Activated CD4-positive, alpha-beta T cell treated with anti-CD3 and anti-CD28 coated beads for 36 hours (primary cell): ENCODE results near the gene KIT. TPM values are rescaled to one million over a fixed set of nuclear protein-coding genes. Genes with fewer than 3 reads are reported as not detected.

ENCODE experiments used
- ATAC-seq: fragments of 200-7000 bp; cut with Tn5 transposase; one replicate; pipeline ENCODE4 v1.10.0; 2021; ENCODE audit warnings: mild to moderate bottlenecking, moderate library complexity
- CTCF ChIA-PET: fragments of 350-600 bp; sonication (Branson Sonifier 250); formaldehyde crosslinking; loops from one replicate; lab custom pipeline; 2021; ENCODE audit warnings: antibody characterized with exemption; lab: Charles Lee
- POLR2A ChIA-PET: fragments of 350-600 bp; sonication (Branson Sonifier 250); formaldehyde crosslinking; loops from one replicate; lab custom pipeline; 2021; ENCODE audit warnings: antibody characterized with exemption, inconsistent platforms; lab: Charles Lee
- DNase-seq: peaks from one replicate; pipeline ENCODE4 v3.0.0-alpha.2; 2020
- H3K27ac Mint-ChIP-seq: one replicate; pipeline ENCODE4 v1.8.0; 2021; ENCODE audit warnings: mixed read lengths
- H3K27me3 Mint-ChIP-seq: one replicate; pipeline ENCODE4 v1.8.0; 2021; ENCODE audit warnings: mixed read lengths
- H3K36me3 Mint-ChIP-seq: one replicate; pipeline ENCODE4 v1.8.0; 2021; ENCODE audit warnings: low read depth, mixed read lengths
- H3K4me1 Mint-ChIP-seq: one replicate; pipeline ENCODE4 v1.8.0; 2021; ENCODE audit warnings: mixed read lengths
- H3K4me3 Mint-ChIP-seq: one replicate; pipeline ENCODE4 v1.8.0; 2021; ENCODE audit warnings: mild to moderate bottlenecking, moderate library complexity, mixed read lengths
- H3K9me3 Mint-ChIP-seq: one replicate; pipeline ENCODE4 v1.8.0; 2021; ENCODE audit warnings: low read depth, mixed read lengths
- intact Hi-C, 2 experiments: fragments of 100-400 bp; cut with DNase I in 1 of 2; cut with micrococcal nuclease in 1 of 2; formaldehyde crosslinking; loops; one replicate each; pipeline versions ENCODE4 v1.14.2 to v1.15.1; 2022 to 2024; cut with DNase I, micrococcal nuclease
- total RNA-seq, 2 experiments: library from RNA; stranded (reverse); gene quantifications; one replicate each; pipeline ENCODE4 v1.2.3, GENCODE V29; 2021

Gene KIT
- total RNA-seq, 2 experiments from 2014 or later: not detected

DNA sequence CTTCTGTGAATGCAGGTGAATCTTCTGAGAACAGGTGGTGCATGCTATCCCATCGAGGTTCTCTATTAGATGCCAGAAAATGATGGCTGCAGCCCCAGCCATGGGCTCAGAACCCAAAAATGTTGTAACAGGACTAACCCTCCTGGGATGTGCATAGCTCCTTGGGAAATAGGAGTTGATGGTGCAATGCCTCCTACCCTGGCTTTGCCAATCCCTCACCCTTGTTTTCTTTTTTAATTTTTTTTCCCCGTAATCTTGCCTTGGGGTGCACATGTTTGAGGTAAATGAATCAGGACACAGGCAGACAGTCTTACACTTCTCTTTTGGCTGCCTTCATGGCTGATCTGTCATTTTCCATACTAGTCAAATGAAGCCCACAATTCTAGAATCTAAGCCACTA is 96.6 kb downstream of the KIT start:
- ChIA-PET CTCF (no interaction called here), POLR2A (no interaction called here)

DNA sequence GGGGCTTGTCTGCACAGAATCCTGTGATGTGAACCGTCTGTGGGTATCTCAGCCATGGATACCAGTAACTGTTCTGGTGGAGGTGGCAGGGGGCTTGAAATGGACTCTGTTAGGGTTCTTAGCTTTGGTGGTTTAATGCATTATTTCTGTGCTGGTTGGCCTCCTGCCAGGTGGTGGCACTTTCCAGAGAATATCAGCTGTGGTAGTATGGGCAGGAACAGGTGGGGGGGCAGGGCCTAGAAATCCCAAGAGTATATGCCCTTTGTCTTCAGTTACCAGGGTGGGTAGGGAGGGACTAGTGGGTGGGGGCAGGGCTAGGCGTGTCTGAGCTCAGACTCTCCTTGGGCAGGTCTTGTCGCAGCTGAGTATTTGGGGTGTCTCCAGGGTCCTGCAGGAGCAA is 106.7 kb downstream of the KIT start:
- Mint-ChIP-seq H3K9me3 (peaks cover 16% of the 10 kb centered on the region), H3K4me1 (no peaks in the 10 kb centered on the region), H3K36me3 (no peaks in the 10 kb centered on the region), H3K27me3 (no peaks in the 10 kb centered on the region), H3K27ac (no peak overlapping the region), H3K4me3 (no peak overlapping the region)
- ChIA-PET POLR2A (no interaction called here), CTCF (no interaction called here)
- DNase-seq: no peak
- no peak for ATAC-seq
- intact Hi-C loops: no loop called here

More for the DNA sequence above, 96.6 kb downstream of the KIT start:
- H3K9me3 Mint-ChIP-seq: no peaks in the 10 kb centered on the region
- H3K4me3 Mint-ChIP-seq: no peak overlapping the region
- H3K27me3 Mint-ChIP-seq: no peaks in the 10 kb centered on the region
- H3K4me1 Mint-ChIP-seq: no peaks in the 10 kb centered on the region
- no peaks in the 10 kb centered on the region for H3K36me3 Mint-ChIP-seq
- DNase-seq: no peak
- no peak overlapping the region for H3K27ac Mint-ChIP-seq
- intact Hi-C loops: no loop called here
- no peak for ATAC-seq

DNA sequence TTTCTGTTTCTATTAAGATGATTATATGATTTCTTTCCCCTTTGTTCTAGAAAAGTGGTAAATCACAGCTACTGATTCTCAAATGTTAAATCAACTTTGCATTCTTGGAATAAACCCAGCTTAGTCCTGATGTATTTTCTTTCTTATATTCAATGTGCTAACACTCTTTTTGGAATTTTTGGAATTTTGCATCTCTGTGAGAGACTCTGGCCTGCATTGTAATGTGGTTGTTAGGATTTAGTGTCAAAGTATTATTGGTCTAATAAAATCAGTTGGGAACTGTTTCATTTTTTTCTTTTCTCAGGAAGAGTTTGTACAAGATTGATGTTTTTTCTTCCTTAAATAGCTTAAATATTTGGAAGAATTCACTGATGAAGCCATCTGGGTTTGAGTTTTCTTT is 109.6 kb downstream of the KIT start:
- H3K9me3 Mint-ChIP-seq: peaks cover 5% of the 10 kb centered on the region
- ATAC-seq (no peak), DNase-seq (no peak)
- ChIA-PET POLR2A (no interaction called here), CTCF (no interaction called here)
- H3K4me3 Mint-ChIP-seq: no peak overlapping the region
- H3K27me3 Mint-ChIP-seq: no peaks in the 10 kb centered on the region
- H3K36me3 Mint-ChIP-seq: no peaks in the 10 kb centered on the region
- H3K4me1 Mint-ChIP-seq: no peaks in the 10 kb centered on the region
- H3K27ac Mint-ChIP-seq: no peak overlapping the region
- intact Hi-C loops: no loop called here

DNA sequence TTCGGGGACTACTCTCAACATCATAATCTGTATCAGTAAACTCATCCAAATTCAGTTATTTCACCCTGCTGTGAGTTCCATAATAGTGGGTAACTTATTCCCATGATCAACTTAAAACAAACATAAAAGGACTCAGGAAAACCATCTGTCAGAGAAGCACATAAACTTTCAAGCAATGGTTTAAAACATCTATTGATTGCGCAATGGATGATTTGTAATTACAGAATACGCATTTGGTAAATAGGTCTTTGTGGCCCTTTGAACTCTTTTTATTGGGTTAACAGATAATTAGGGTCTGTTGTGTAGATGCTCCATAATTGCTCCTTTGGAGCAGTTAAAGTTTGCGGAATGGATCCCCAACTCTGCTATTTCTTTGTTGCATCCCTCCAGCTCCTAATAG is 115.3 kb downstream of the KIT start:
- intact Hi-C loops: no loop called here
- Mint-ChIP-seq H3K27ac (no peak overlapping the region), H3K4me3 (no peak overlapping the region), H3K36me3 (no peaks in the 10 kb centered on the region), H3K9me3 (no peaks in the 10 kb centered on the region), H3K27me3 (no peaks in the 10 kb centered on the region), H3K4me1 (no peaks in the 10 kb centered on the region)
- POLR2A ChIA-PET: no interaction called here
- CTCF ChIA-PET: no interaction called here
- no peak for ATAC-seq
- no peak for DNase-seq

DNA sequence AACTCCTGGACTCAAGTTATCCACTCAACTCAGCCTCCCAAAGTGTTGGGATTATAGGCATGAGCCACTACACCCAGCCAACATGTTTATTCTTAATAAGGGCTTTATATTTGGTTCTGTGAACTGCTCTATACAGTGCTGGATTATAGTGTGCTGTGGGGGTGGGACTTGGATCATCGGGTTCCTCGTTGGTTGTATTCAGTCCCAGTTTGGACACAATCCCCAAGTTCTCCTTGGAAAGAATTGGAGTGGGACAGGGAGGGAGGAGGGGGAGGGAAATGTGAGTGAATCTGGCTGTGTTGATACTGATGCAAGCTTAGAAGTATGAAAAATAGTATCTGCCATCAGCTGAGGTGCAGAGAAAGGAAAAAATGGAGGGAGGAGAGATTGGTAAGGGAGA is 121.3 kb downstream of the KIT start:
- intact Hi-C loops: no loop called here
- DNase-seq (no peak), ATAC-seq (no peak)
- ChIA-PET CTCF (interaction anchor here (0.6 kb wide), 1 partner anchor 9 kb away, joined by 3 read pairs; no protein-coding TSS in a partner anchor), POLR2A (no interaction called here)
- Mint-ChIP-seq H3K9me3 (no peaks in the 10 kb centered on the region), H3K4me3 (no peak overlapping the region), H3K36me3 (no peaks in the 10 kb centered on the region), H3K4me1 (peaks cover 4% of the 10 kb centered on the region), H3K27me3 (no peaks in the 10 kb centered on the region), H3K27ac (no peak overlapping the region)

DNA sequence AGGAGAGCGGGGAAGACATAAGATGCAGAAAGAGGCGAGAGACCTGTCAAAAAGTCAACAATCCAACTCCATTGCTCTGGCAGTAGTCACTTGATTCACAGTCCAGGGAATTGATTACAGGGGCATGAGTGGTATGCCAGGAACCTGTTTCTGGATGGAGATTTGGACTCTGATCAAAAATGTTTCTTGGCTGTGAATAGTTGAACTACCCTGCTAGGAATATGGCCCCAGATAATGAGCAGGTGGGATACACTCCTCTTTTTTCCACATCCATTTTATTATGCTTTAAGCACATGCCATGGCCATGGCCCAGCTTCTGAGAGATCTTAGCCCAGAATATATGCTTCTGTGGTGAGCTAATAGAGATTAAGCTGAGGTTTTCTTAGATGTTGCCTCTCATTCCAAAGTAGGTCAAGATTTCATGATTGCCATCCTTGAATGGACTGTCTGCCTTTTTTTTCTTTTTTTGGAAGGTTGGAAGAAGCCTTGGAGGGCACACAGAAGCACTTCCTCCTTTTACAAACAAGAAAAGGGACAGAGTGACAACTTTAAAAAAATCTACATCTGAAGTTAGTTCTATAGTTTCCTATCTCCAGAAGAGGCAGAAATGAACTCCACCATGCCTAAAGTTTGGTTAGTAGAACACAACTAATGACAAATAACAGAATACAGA is 121.9 kb downstream of the KIT start:
- H3K27ac Mint-ChIP-seq: no peak overlapping the region
- DNase-seq: no peak
- H3K4me1 Mint-ChIP-seq: peaks cover 4% of the 10 kb centered on the region
- no peaks in the 10 kb centered on the region for H3K9me3 Mint-ChIP-seq
- ChIA-PET POLR2A (no interaction called here), CTCF (no interaction called here)
- no peaks in the 10 kb centered on the region for H3K36me3 Mint-ChIP-seq
- H3K4me3 Mint-ChIP-seq: no peak overlapping the region
- H3K27me3 Mint-ChIP-seq: no peaks in the 10 kb centered on the region
- no peak for ATAC-seq
- intact Hi-C loops: no loop called here

DNA sequence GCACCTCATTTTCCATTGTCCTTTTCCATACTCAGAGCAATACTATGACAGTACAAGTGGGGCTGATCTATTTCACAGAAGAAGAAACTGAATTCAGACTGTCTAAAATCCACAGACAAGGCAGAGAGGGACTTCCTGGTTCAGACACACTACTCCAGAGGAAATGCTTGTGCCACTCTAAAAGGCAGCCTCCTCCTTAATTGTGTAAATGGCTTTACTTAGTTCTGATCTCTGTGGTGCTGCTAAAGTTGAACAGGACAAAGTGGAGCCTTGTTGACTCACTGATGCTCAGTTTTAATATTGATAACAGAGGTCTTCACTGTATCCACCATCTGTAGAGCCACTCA is 122.4 kb downstream of the KIT start:
- Mint-ChIP-seq H3K9me3 (no peaks in the 10 kb centered on the region), H3K4me3 (no peak overlapping the region), H3K4me1 (peaks cover 4% of the 10 kb centered on the region), H3K27me3 (no peaks in the 10 kb centered on the region), H3K36me3 (no peaks in the 10 kb centered on the region), H3K27ac (no peak overlapping the region)
- ChIA-PET POLR2A (no interaction called here), CTCF (no interaction called here)
- no peak for ATAC-seq
- intact Hi-C loops: no loop called here
- no peak for DNase-seq

DNA sequence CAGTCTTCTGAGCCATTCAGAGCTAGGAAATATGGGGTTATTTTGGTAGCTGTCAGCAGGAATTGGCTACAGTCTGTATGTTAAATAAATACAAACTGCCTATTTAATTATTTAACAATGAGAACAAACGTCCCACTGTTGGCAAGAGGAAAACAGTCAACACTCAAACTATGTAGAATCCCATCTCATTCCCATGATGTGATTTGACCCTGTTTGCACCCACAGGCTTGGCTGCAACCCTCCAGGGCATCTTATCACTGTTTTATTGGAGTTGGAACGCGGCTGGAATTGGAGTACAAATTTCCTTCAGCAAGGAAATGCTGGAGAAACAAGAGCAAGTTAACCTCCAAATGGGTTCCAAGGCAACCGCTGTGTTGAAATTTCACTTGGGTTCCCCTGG is 124.0 kb downstream of the KIT start:
- H3K27me3 Mint-ChIP-seq: no peaks in the 10 kb centered on the region
- no peak overlapping the region for H3K4me3 Mint-ChIP-seq
- DNase-seq (no peak), ATAC-seq (no peak)
- intact Hi-C loops: no loop called here
- no peak overlapping the region for H3K27ac Mint-ChIP-seq
- H3K9me3 Mint-ChIP-seq: no peaks in the 10 kb centered on the region
- peaks cover 4% of the 10 kb centered on the region for H3K4me1 Mint-ChIP-seq
- ChIA-PET POLR2A (interaction anchor here (0.7 kb wide), 1 partner anchor 403 kb away, joined by 3 read pairs; no protein-coding TSS in a partner anchor), CTCF (no interaction called here)
- H3K36me3 Mint-ChIP-seq: no peaks in the 10 kb centered on the region

DNA sequence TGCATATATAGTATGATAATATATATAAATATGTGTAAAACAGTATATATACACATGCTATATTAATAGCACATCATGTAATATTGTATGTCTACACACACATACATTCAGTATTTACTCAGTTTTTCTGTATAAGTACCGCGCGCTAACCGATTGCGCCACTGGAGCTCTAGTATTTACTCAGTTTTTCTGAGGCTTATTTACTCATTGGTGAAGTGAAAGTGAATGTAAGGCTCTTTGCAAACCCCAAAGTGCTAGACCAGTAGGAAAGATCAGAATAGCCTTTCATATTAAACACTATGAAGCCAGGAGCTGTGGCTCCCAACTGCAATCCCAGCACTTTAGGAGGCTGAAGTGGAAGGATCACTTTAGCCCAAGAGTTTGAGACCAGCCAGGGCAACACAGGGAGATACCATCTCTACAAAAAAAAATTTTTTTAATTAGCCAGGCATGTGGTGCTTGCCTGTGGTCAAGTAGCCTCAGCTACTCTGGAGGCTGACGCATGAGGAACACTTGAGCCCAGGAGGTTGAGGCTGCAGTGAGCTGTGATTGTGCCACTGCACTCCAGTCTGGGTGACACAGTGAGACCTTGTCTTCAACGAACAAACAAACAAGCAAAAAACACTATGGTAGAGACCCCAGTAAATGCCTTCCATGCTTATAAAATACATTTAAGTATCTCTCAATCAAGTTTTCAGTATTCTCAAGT is 125.8 kb downstream of the KIT start:
- intact Hi-C loops: no loop called here
- ChIA-PET CTCF (no interaction called here), POLR2A (no interaction called here)
- no peak overlapping the region for H3K27ac Mint-ChIP-seq
- ATAC-seq (no peak), DNase-seq (no peak)
- no peaks in the 10 kb centered on the region for H3K27me3 Mint-ChIP-seq
- peaks cover 4% of the 10 kb centered on the region for H3K4me1 Mint-ChIP-seq
- no peaks in the 10 kb centered on the region for H3K36me3 Mint-ChIP-seq
- no peaks in the 10 kb centered on the region for H3K9me3 Mint-ChIP-seq
- H3K4me3 Mint-ChIP-seq: no peak overlapping the region

DNA sequence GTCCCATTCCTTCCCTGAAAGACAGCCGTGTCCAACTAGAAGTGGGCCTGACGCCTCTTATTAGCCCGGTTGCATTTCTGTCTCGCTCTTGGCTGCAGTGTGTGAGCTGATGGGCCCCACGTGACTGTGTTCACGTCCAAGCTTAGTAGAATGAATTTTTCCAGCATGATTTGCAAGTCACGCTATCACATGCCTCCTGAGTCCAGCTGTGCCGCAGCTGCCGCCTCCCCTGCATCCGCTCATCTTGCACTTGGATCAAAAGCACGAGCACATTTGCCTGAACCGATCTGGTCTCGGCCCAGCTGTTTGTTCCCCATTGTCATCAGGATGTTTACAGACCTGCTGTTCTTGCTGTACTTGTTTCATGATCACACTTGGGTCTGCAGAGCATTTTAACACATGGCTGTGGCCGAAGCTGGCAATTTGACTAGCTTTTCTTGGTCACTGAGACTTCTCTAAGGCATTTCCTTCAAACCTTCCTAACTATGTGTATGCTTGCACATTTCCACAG is 126.5 kb downstream of the KIT start:
- intact Hi-C loops: no loop called here
- Mint-ChIP-seq H3K27ac (no peak overlapping the region), H3K27me3 (no peaks in the 10 kb centered on the region), H3K9me3 (no peaks in the 10 kb centered on the region), H3K4me1 (peaks cover 4% of the 10 kb centered on the region), H3K36me3 (no peaks in the 10 kb centered on the region), H3K4me3 (no peak overlapping the region)
- ATAC-seq (no peak), DNase-seq (no peak)
- ChIA-PET POLR2A (no interaction called here), CTCF (no interaction called here)
